Raji (cell line): ENCODE results near the gene IHH.

ENCODE experiments used
- POLR2A ChIP-seq: IDR thresholded peaks from 2 replicates; pipeline ENCODE4 v1.6.1; 2011; ENCODE audit warnings: low read depth, low read length, control low read depth; ENCODE audit not compliant: insufficient read depth

IHH gene

DNA sequence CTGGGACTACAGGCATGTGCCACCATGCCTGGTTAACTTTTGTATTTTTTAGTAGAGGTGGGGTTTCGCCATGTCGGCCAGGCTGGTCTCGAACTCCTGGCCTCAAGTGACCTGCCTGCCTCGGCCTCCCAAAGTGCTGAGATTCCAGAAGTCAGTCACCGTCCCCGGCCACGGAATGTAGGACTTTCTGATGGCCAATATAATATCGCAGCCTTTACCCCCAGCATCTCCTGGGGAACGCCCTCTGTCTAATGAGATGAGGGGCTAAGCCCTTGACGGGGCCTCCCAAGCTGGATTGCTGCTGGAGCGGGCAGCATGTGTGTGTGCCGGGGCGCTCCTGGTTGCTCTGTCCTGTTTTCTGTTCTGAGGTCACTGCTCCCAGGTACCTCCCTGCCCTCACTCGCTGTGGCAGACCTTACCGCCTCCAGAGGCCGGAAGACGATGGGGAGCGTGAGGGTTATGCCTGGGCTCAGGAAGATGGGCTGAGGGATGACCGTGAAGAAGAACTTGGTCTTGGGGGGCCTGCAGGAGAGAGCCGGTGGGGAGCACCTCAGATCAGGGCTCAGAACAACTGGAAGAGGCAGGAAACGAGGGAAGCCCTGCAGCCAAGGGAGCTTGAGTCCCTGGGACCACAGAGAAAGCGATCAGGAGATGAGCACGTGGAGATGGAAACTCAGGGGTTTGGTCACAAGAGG, 28.5 kb downstream of the IHH start:
- no peak for TF ChIP-seq POLR2A

DNA sequence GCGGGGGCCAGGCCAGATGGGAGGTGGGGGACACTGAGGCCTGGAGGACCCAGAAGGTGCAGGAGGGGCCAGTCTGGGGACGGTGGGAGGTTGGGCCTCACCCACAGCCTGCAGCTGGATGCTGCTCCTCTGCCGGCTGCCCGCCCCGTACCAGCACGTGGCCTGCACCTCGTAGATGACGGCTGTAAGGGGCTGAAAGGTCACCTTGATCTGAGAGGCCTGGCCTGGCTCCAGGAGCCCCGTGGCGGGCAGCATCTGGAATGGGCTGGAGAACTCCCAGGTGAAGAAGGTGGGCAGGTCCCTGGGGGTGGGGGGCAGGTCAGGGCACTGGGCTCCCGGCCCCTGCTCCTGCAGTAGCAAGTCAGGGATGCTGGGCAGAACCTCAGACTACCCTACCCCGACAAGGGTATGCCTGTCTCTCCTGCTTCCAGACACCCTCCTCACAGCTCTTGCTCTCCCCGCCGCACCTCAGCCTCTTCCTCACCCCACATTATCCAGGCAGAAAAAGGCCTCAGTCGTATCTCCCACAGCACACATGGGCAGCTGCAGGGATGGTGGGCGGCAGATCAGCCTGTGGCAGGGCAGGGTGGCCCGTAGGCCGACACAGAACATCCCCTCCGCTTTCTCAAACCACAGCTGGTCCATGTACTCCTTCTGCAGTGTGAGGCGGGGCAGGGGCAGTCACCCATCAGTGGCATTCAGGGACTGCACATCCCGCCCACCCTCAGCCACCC, 29.5 kb downstream of the IHH start:
- no peak for TF ChIP-seq POLR2A

DNA sequence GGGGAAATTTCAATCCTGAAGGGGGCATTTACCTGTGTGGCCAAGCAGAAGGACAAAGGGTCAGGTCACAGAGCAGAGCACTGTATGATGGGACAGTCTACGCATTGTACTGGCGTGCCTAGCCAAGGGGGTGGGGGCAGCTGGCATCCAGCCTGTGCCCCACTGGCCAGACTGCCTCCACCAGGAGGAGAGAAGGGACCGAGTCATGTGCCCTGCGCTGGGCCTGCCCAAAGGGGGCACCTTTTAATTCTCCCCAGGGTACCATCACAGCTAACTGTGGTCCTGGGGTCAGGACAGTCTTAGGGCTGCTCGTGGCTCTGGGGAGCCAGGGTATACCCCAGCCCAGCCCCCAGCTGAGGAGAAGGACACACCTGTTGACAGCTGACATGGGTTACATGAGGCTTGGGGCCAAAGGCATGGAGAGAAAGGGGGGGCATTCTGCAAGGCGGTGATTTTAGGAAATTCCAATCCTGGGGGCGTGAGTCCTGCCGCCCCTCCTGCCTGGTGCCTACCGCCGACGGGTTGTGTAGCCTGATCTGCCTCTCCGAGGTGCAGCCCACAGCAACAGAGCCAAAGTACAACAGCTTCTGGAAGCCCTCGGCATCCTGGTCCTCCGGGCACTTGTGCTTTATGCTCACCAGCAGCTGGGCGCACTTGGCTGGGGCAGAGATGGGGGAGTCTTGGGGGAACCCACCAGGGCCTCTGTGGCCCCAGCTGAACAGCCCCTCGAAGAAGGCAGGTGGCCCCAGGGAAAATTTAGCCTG, 30.4 kb downstream of the IHH start:
- TF ChIP-seq POLR2A = no peak

DNA sequence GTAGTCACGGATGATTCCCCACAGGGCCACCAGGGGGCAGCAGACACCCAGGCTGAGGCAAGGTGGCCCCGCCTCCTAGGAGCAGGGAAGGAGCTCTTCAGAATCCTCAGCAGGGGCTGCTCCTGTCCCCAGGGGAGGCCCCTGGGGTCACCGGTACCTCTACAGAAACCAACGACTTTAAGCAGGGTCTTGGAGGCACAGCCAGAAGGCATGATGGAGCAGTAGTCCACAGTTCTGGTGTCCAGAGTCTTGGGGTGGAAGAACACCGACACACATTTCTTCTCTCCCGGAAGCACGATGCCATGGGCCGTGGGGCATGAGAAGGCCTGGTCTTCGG, 30.9 kb downstream of the IHH start:
- TF ChIP-seq POLR2A = no peak

DNA sequence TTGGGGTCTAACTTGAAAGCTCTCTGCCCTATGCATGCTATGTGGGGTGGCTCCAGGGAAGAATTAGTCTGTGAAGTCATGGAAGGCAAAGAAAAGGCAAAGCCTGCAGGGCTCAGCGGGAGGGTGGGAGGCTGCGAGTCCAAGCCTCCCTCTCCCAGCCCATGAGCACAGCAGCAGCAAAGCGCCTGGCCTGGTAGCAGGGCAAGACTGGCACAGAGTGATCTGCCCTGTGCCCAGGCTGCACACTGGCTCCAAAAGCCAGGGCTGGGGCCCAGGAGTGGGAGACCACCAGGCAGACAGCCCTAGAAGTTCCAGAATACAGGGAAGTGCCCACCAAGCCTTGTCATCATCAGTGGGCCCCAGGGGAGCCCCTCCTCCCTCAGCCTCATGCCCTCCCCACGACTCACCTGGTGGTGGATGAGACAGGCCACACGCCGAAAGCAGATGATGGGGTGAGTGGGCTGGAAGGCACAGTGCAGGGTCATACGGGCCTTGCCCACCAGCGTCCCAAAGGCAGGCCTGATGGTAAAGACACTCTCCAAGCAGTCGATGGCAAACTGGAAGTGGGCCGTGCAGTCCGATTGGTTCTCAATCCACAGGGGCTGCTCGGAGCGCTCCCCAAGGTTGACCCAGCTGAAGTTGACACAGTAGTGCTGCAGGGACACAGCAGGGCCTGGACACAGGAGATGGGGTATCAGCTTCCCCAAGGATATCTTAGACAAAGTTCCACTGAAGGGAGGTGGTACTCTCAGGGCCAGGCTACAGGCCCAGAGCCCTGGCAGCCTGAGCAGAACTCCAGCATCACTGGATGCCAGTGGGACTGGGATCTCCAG, 31.5 kb downstream of the IHH start:
- no peak for TF ChIP-seq POLR2A

DNA sequence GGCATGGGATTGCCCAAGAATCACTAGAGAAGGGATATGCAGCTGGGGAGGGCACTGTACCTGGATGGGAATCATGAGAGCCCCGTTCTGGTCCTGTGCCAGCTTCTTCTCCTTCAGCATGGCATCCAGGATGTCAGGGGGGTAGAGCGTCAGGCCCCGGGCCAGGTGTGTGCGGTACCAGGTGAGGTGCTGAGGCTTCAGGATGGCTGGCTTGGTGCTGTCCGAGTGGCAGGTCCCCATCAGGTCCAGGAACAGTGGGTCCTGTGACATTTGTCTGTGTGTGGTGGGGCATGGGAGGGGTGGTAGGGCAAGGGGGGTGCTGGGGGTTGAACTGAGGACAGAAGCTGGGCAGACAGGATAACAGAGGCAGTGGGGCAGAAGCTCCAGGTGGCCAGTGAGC, 32.6 kb downstream of the IHH start:
- no peak for TF ChIP-seq POLR2A

DNA sequence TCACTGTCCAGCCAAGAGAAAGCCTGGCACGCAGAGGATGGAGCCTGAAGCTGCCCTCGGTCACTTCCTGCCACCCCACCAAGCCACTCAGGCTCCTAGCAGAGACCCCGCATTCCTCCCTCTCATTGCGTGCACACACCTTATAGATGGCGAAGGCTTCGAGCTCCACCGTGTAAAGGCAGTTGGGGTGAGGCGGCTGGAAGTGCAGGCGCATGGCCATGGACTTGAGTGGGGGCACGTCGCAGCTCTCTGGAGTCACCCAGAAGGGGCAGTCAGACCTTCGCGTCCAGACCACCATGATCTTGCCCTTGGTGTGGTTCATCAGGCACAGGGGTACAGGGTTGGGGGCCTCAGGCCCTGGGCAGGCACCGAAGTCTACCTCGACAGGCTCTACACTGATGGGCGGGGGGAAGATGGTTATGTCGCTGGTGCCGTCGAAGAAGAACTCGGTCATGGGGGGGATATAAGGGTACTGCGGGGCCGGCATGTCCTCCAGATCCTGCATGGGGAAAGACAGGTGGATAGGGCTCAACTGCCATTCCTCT, 33.1 kb downstream of the IHH start:
- TF ChIP-seq POLR2A = no peak

DNA sequence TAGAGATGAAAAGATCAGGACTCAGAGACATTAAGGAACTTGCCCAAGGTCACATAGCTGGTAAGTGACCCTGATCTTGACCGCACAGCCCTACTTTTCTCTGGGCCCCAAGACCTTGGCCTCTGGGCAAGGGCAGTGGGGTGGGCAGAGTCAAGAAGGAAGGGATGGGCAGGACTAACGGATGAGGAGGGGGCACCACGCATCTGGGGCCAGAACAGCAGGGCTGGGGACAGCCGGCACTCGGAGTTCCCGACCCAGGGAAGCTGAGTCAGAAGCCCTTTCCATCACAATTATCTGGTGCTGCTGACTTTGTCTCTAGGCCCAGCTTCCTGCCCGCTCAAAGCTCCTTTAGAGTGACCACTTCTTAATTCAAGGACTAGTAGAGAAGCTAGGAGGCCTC, 33.8 kb downstream of the IHH start:
- no peak for TF ChIP-seq POLR2A

DNA sequence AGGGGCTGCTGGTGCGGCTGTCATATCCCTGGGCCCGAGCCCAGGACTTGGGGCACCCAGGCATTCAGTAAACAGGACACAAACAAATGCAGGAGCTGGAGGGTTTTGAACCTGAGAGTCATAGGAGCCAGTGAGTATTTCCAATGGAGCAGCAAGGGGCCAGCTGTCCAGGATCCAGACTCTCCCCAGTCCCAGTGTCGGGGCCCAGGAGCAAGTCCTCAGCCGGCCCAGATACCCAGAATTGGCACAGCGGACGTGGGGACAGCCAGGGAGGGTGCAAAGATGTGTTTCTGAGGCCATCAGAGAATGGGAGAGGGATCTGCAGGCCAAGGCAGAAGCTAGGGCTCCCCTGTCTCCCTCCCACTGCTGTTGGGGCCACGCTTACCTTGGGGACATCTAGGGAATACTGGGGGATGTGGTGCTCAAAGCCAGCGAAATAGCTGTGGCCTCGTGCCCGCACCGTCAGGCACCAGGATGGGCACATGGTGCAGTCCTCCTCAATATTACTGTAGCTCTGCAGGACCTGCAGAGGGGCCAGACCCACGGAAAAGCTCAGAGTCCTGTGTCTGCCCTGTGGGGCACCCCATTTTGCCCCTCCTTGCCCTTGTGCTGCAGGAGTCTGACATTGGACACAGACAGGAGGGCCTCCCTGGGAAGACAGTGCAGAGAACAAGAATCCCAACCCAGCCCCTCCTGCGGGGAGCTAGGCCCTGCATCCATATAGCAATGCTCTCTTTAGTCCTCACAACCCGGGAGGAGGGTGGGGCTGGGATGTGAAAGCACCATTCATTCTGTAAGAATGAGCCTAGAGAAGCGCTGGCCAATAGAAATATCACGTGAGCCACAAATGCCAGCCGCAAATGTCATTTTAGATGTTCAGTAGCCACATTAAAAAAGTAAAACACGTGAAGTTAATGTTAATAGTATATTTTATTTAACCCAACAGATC, 34.8 kb downstream of the IHH start:
- TF ChIP-seq POLR2A = no peak

DNA sequence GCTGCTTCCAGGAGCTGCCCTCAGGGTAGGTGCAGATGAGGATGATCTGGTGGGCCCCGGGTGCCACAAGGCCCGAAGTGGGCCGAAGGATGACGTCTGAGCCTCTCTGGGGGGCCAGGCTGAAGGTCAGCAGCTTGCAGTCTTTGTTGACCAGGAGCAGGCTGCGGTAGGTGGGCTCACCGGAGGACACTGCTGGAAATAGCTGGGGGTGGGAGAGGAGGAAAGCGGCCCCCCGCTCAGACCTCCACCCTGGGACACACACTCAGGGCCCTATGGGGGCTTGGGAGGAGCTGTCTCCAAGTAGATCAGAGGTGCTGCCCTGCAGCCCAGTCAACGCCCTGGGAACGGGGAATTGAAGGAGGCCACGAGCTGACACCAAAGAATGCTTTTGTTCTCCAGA, 36.7 kb downstream of the IHH start:
- no peak for TF ChIP-seq POLR2A

DNA sequence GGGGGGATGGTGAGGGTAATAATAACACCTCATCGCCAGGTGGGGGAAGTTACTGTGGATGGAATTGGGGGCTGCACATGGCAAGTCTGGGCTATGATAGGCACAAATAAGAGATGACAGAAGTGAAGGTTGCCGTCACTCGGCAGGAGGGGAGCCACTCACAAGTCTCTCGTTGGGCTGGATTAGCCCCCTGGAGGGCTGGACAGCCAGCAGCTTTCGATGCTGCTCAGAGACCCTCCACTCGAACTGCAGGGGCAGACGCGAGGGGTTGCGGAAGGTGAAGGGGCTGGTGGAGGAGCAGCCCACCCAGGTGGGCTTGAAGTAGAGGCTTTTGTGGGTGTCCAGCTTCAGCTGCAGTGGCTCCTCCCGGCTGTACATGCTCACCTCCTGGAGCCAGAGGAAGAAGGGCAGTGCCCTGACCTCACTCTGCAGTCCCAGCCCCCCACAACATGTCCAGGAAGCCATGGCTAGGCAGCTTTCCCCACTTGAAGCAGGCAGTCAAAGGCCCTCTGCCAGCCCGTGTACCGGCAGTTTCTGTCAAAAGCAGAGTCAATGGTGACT, 37.6 kb downstream of the IHH start:
- TF ChIP-seq POLR2A = no peak

DNA sequence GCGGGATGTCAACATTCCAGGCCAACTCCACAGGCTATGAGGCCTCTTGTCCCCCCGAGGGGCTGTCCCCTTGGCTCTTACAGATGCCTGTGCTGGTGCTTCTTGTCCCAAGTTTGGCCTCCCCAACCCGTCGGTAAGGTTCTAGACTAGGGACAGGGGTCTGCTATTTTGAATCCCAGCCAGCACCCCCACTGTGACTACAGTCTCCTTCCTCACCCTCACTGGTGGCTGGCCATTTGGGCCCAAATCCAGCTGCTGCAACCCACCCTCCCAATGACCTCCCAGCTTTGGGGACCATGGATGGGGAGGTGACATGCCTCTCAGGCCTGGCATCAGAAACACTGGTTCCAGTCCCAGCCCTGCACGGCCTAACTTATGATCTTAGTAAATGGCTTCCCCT, 38.1 kb downstream of the IHH start:
- TF ChIP-seq POLR2A = no peak

DNA sequence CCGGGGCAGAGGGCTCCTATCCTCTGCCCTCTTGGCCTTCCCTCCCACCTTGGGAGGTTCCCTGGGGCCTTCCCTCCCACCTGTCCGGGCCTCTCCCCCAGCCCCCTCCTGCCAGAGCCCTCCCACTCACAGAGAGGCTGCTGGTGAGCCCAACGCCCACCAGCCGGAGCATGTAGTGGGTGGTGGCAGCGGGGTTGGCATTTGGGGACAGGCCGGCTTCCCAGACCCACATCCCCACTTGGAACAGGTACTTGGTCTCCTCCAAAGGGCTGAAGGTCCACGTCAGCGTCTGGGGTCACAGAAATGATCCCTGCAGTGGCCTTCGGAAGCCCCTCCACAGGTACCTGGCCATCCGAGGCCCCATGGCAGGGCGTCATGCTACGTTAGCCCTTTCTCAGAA, 38.7 kb downstream of the IHH start:
- TF ChIP-seq POLR2A = no peak

DNA sequence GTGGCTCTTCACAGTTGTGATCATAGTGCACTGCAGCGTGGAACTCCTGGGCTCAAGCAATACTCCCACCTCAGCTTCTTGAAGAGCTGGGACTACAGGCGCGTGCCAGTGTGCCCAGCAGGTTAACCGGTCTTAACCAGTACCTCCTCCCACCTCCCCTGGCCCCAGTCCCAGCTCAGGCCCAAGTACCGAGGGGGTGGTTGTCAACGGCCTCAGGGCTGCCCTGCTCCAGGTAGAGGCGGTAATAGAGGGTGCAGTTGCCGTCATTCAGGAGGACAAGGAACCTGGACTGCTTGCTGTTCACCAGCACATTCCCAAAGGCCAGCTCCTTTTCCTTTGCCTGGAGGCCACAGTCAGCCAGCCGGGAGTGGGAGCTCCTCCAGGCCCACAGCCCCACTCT, 39.1 kb downstream of the IHH start:
- TF ChIP-seq POLR2A = no peak
